ENCODE results near the gene TRAPPC14.

DNA sequence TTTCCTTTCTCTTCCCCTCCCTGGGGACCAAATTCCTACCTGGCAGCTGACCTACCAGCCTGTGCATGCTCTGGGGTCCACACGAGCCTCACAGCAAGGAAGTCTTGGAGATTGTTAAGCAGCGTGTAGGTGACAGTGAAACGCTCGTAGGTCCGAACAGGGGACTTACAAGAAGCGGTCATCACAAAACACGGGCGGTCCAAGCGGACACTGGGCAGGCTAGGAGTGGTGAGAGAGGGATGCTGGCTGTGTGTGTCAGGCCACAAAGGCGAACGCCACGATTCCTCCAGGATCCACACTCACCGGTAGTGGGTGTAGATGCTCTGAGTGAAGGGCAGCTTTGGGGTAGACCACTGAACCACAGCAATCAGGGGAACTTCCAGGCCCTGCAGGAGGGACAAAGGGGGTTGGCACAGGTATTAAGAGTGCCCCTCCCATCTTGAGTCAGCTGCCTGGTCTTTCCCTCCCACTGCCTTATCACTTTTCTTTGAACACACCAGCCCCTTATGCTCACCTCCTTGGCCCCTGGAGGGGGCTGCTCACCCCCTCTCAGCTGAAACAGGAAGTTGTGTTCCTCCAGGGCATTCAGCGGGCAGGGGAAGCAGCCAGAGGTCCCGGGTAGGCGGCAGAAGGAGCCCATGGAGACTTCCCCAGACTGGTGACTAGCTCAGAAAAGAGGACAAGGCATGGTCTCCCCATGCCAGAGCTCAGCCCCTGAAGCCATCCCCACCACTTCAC lies 2.0 kb downstream of the TRAPPC14 start:
- TF ChIP-seq, protein P1, sequence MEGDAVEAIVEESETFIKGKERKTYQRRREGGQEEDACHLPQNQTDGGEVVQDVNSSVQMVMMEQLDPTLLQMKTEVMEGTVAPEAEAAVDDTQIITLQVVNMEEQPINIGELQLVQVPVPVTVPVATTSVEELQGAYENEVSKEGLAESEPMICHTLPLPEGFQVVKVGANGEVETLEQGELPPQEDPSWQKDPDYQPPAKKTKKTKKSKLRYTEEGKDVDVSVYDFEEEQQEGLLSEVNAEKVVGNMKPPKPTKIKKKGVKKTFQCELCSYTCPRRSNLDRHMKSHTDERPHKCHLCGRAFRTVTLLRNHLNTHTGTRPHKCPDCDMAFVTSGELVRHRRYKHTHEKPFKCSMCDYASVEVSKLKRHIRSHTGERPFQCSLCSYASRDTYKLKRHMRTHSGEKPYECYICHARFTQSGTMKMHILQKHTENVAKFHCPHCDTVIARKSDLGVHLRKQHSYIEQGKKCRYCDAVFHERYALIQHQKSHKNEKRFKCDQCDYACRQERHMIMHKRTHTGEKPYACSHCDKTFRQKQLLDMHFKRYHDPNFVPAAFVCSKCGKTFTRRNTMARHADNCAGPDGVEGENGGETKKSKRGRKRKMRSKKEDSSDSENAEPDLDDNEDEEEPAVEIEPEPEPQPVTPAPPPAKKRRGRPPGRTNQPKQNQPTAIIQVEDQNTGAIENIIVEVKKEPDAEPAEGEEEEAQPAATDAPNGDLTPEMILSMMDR (IDR thresholded peaks at IDR 0.05) = no peak
- TF ChIP-seq YY1 (IDR thresholded peaks at IDR 0.05; ENCODE audit: low read depth) (no peak), POLR2AphosphoS5 (IDR thresholded peaks at IDR 0.05; ENCODE audit: low read depth, low read length) (no peak), RFX5 (IDR thresholded peaks at IDR 0.05; ENCODE audit: low read length) (no peak), RAD21 (IDR thresholded peaks at IDR 0.05; ENCODE audit: low read length) (no peak), JUND (IDR thresholded peaks at IDR 0.05) (no peak), EP300 (IDR thresholded peaks at IDR 0.05; ENCODE audit: borderline replicate concordance in 1 of 2, low read depth in 1 of 2, low read length in 1 of 2) (no peak), TAF1 (IDR thresholded peaks at IDR 0.05; ENCODE audit: borderline replicate concordance, low read depth, low read length) (no peak)
